ENCODE data around the gene ZNF808. TPM values are rescaled to one million over a fixed set of nuclear protein-coding genes. Genes with fewer than 3 reads are reported as not detected.
A peak's percentile ranks its signal among the peaks of the same experiment; 100 is the strongest.

The ZNF808 gene
- total and polyA plus RNA-seq, 2 of the 13 experiments (the other 11 are each of a cell fraction or from before 2014, with no cell fraction given), result 3.0 to 7.4 TPM

GRCh38 chr19:52527134-52527955, at the start of gene ZNF808 (continued):
- TF ChIP-seq NONO (IDR thresholded peaks at IDR 0.05) (no peak), NONO (CRISPR knock-in tag; conservative IDR thresholded peaks at IDR 0.05) (no peak), FOXK1 (CRISPR knock-in tag; IDR thresholded peaks at IDR 0.05; ENCODE audit: borderline replicate concordance, low read depth) (0 out of 2 replicates have a peak, but pooled peaks have one; percentile 22), GPN1 (CRISPR knock-in tag; IDR thresholded peaks at IDR 0.05; ENCODE audit: borderline replicate concordance) (no peak), GATAD1 (CRISPR knock-in tag; IDR thresholded peaks at IDR 0.05) (peak; percentile 65; the same call in 1 of the 2 replicates), FOXO4 (CRISPR knock-in tag; conservative IDR thresholded peaks at IDR 0.05) (0 out of 2 replicates have a peak, but pooled peaks have one; percentile 44), SNAI1 (CRISPR knock-in tag; IDR thresholded peaks at IDR 0.05; ENCODE audit: borderline replicate concordance) (no peak), ZNF276 (CRISPR knock-in tag; IDR thresholded peaks at IDR 0.05; ENCODE audit: low read depth) (no peak), ZNF431 (CRISPR knock-in tag; IDR thresholded peaks at IDR 0.05; ENCODE audit: borderline replicate concordance, low read depth) (0 out of 2 replicates have a peak, but pooled peaks have one; percentile 31), NCOR1 (IDR thresholded peaks at IDR 0.05; ENCODE audit: borderline replicate concordance, low read length) (no peak), ZNF550 (CRISPR knock-in tag; IDR thresholded peaks at IDR 0.05; ENCODE audit: borderline replicate concordance) (no peak), HMG20A (CRISPR knock-in tag; IDR thresholded peaks at IDR 0.05; ENCODE audit: borderline replicate concordance) (no peak), DNMT1 (CRISPR knock-in tag; IDR thresholded peaks at IDR 0.05) (no peak), PATZ1 (CRISPR knock-in tag; IDR thresholded peaks at IDR 0.05) (0 out of 2 replicates have a peak, but pooled peaks have one; percentile 23), AFF4 (CRISPR knock-in tag; IDR thresholded peaks at IDR 0.05) (no peak), SMARCE1 (IDR thresholded peaks at IDR 0.05; ENCODE audit: borderline replicate concordance) (no peak), ZNF350 (CRISPR knock-in tag; IDR thresholded peaks at IDR 0.05; ENCODE audit: borderline replicate concordance, low read depth) (peak; percentile 11; the same call in 1 of the 2 replicates), ZKSCAN8 (CRISPR knock-in tag; IDR thresholded peaks at IDR 0.05; ENCODE audit: borderline replicate concordance) (no peak), AGO1 (IDR thresholded peaks at IDR 0.05; ENCODE audit: low read depth, low read length, poor library complexity, severe bottlenecking) (no peak)
